ENCODE measurements around the gene RPS6KA3. TPM values are rescaled to one million over a fixed set of nuclear protein-coding genes. Genes with fewer than 3 reads are reported as not detected.
A peak's percentile ranks its signal among the peaks of the same experiment; 100 is the strongest.
"Not testable (repeated sequence)": the region's sequence is repeated elsewhere in the genome, so short reads cannot be mapped to it uniquely, and the experiment has no call there.

The RPS6KA3 gene
- total RNA-seq, 1 donor from 2014 or later: 51.9 TPM

GRCh38 chrX:20144491-20144890 lies 122.2 kb downstream of the RPS6KA3 start:
- no peak for DNase-seq (ENCODE audit: low spot score)

GRCh38 chrX:20143561-20143960 lies 123.1 kb downstream of the RPS6KA3 start:
- no peak for DNase-seq (ENCODE audit: low spot score)

- no peak for DNase-seq (ENCODE audit: low spot score)
Measured at GRCh38 chrX:20143111-20143510, 123.6 kb downstream of the RPS6KA3 start.

GRCh38 chrX:20141281-20142220 lies 125.2 kb downstream of the RPS6KA3 start, which contains the start of gene EIF1AX:
Gene EIF1AX, minus strand, starts transcription at chrX:20141838. Its CDS starts 198 bp downstream, at chrX:20141640.
- peak; percentile 99 for DNase-seq (ENCODE audit: low spot score)

GRCh38 chrX:20140420-20140819 lies 126.3 kb downstream of the RPS6KA3 start:
- DNase-seq (ENCODE audit: low spot score): no peak

- no peak for DNase-seq (ENCODE audit: low spot score)
Measured at GRCh38 chrX:20139966-20140365, 126.7 kb downstream of the RPS6KA3 start.

- DNase-seq (ENCODE audit: low spot score): no peak
Measured at GRCh38 chrX:20135944-20136343, 130.8 kb downstream of the RPS6KA3 start.

GRCh38 chrX:20132666-20133065 lies 134.0 kb downstream of the RPS6KA3 start:
- DNase-seq (ENCODE audit: low spot score): no peak

- no peak for DNase-seq (ENCODE audit: low spot score)
Measured at GRCh38 chrX:20130357-20130756, 136.4 kb downstream of the RPS6KA3 start.

- DNase-seq (ENCODE audit: low spot score): no peak
Measured at GRCh38 chrX:20129547-20129946, 137.2 kb downstream of the RPS6KA3 start.

- no peak for DNase-seq (ENCODE audit: low spot score)
Measured at GRCh38 chrX:20128670-20129069, 138.0 kb downstream of the RPS6KA3 start.

- DNase-seq (ENCODE audit: low spot score): not testable (repeated sequence)
Measured at GRCh38 chrX:20127440-20127839, 139.3 kb downstream of the RPS6KA3 start.

GRCh38 chrX:20126833-20127232 lies 139.9 kb downstream of the RPS6KA3 start:
- DNase-seq (ENCODE audit: low spot score): not testable (repeated sequence)

- no peak for DNase-seq (ENCODE audit: low spot score)
Measured at GRCh38 chrX:20124964-20125363, 141.7 kb downstream of the RPS6KA3 start.

GRCh38 chrX:20118065-20118824 lies 148.5 kb downstream of the RPS6KA3 start:
- no peak for DNase-seq (ENCODE audit: low spot score)

GRCh38 chrX:20116577-20117240 lies 150.0 kb downstream of the RPS6KA3 start, which contains the start of gene MAP7D2:
Gene MAP7D2, minus strand, starts transcription at chrX:20116907. Its CDS starts 28 bp downstream, at chrX:20116879.
- DNase-seq (ENCODE audit: low spot score): no peak

- no peak for DNase-seq (ENCODE audit: low spot score)
Measured at GRCh38 chrX:20116087-20116576, 150.6 kb downstream of the RPS6KA3 start.

GRCh38 chrX:20112022-20112774 lies 154.5 kb downstream of the RPS6KA3 start:
- DNase-seq (ENCODE audit: low spot score): no peak

- DNase-seq (ENCODE audit: low spot score): no peak
Measured at GRCh38 chrX:20111271-20111670, 155.4 kb downstream of the RPS6KA3 start.

- no peak for DNase-seq (ENCODE audit: low spot score)
Measured at GRCh38 chrX:20101934-20102581, 164.7 kb downstream of the RPS6KA3 start.

Data from mucosa of gallbladder (tissue), 1 donor.